HUES6 (cell line): Measurements from ENCODE around the gene PRKCD.
A peak's percentile ranks its signal among the peaks of the same experiment; 100 is the strongest.

Experiments
- H3K27ac ChIP-seq: 2 replicates; pipeline ENCODE4 v1.7.0; 2013; ENCODE audit warnings: low read depth, mild to moderate bottlenecking, low read length, inconsistent platforms
- H3K27me3 ChIP-seq: 2 replicates; pipeline ENCODE4 v1.6.1; 2013; ENCODE audit warnings: low read length; ENCODE audit not compliant: control insufficient read depth, insufficient read depth
- H3K36me3 ChIP-seq: 2 replicates; pipeline ENCODE4 v1.6.1; 2013; ENCODE audit warnings: low read length; ENCODE audit not compliant: control insufficient read depth, insufficient read depth
- H3K4me1 ChIP-seq: 2 replicates; pipeline ENCODE4 v1.6.1; 2013; ENCODE audit warnings: low read length; ENCODE audit not compliant: control insufficient read depth, insufficient read depth
- H3K4me3 ChIP-seq: 2 replicates; pipeline ENCODE4 v1.5.1; 2013; ENCODE audit warnings: low read depth, low read length
- H3K9ac ChIP-seq: one replicate; pipeline ENCODE4 v1.6.1; 2013; ENCODE audit warnings: mild to moderate bottlenecking, low read length
- H3K9me3 ChIP-seq: 2 replicates; pipeline ENCODE4 v1.6.1; 2013; ENCODE audit warnings: low read depth, low read length; ENCODE audit not compliant: control insufficient read depth, insufficient read depth

The PRKCD gene

GRCh38 chr3:53166781-53167291 lies 5.8 kb downstream of the PRKCD start:
- Histone ChIP-seq H3K9ac (no peak overlapping the region), H3K27me3 (no peaks in the 10 kb centered on the region), H3K36me3 (no peaks in the 10 kb centered on the region), H3K9me3 (no peaks in the 10 kb centered on the region), H3K4me3 (no peak overlapping the region), H3K4me1 (peaks cover 62% of the 10 kb centered on the region), H3K27ac (no peak overlapping the region)

- Histone ChIP-seq H3K9ac (no peak overlapping the region), H3K4me1 (peaks cover 65% of the 10 kb centered on the region), H3K36me3 (no peaks in the 10 kb centered on the region), H3K27ac (no peak overlapping the region), H3K9me3 (no peaks in the 10 kb centered on the region), H3K4me3 (no peak overlapping the region), H3K27me3 (no peaks in the 10 kb centered on the region)
Measured at GRCh38 chr3:53167418-53168174, 6.6 kb downstream of the PRKCD start.

- H3K36me3 ChIP-seq, result no peaks in the 10 kb centered on the region
- H3K9ac ChIP-seq, result no peak overlapping the region
- H3K9me3 ChIP-seq, result no peaks in the 10 kb centered on the region
- H3K27ac ChIP-seq, result no peak overlapping the region
- no peak overlapping the region for H3K4me3 ChIP-seq
- peaks cover 60% of the 10 kb centered on the region for H3K4me1 ChIP-seq
- H3K27me3 ChIP-seq, result no peaks in the 10 kb centered on the region
Measured at GRCh38 chr3:53168175-53168923, 7.3 kb downstream of the PRKCD start.

GRCh38 chr3:53169045-53169831 lies 8.2 kb downstream of the PRKCD start:
- Histone ChIP-seq H3K9me3 (no peaks in the 10 kb centered on the region), H3K27ac (no peak overlapping the region), H3K36me3 (no peaks in the 10 kb centered on the region), H3K27me3 (no peaks in the 10 kb centered on the region), H3K4me3 (no peak overlapping the region), H3K9ac (peak overlapping the region; percentile 7), H3K4me1 (peaks cover 58% of the 10 kb centered on the region)

GRCh38 chr3:53169832-53170324 lies 8.9 kb downstream of the PRKCD start:
- H3K9ac ChIP-seq, result no peak overlapping the region
- no peak overlapping the region for H3K27ac ChIP-seq
- H3K36me3 ChIP-seq, result no peaks in the 10 kb centered on the region
- no peaks in the 10 kb centered on the region for H3K9me3 ChIP-seq
- H3K4me3 ChIP-seq, result no peak overlapping the region
- no peaks in the 10 kb centered on the region for H3K27me3 ChIP-seq
- H3K4me1 ChIP-seq, result peaks cover 58% of the 10 kb centered on the region

- Histone ChIP-seq H3K27ac (no peak overlapping the region), H3K4me3 (no peak overlapping the region), H3K9me3 (no peaks in the 10 kb centered on the region), H3K4me1 (peaks cover 58% of the 10 kb centered on the region), H3K9ac (no peak overlapping the region), H3K27me3 (no peaks in the 10 kb centered on the region), H3K36me3 (no peaks in the 10 kb centered on the region)
Measured at GRCh38 chr3:53170325-53171063, 9.5 kb downstream of the PRKCD start.

GRCh38 chr3:53171064-53171418 lies 10.0 kb downstream of the PRKCD start:
- Histone ChIP-seq H3K4me1 (peaks cover 58% of the 10 kb centered on the region), H3K27ac (no peak overlapping the region), H3K4me3 (no peak overlapping the region), H3K9ac (no peak overlapping the region), H3K9me3 (no peaks in the 10 kb centered on the region), H3K36me3 (no peaks in the 10 kb centered on the region), H3K27me3 (no peaks in the 10 kb centered on the region)

- Histone ChIP-seq H3K36me3 (no peaks in the 10 kb centered on the region), H3K9me3 (no peaks in the 10 kb centered on the region), H3K9ac (no peak overlapping the region), H3K4me1 (peaks cover 55% of the 10 kb centered on the region), H3K4me3 (no peak overlapping the region), H3K27ac (no peak overlapping the region), H3K27me3 (no peaks in the 10 kb centered on the region)
Measured at GRCh38 chr3:53171827-53172505, 11.0 kb downstream of the PRKCD start.

GRCh38 chr3:53173107-53173506 lies 12.1 kb downstream of the PRKCD start:
- Histone ChIP-seq H3K36me3 (no peaks in the 10 kb centered on the region), H3K27me3 (no peaks in the 10 kb centered on the region), H3K27ac (no peak overlapping the region), H3K4me1 (peaks cover 43% of the 10 kb centered on the region), H3K4me3 (no peak overlapping the region), H3K9me3 (no peaks in the 10 kb centered on the region), H3K9ac (no peak overlapping the region)
